Spleen (tissue), 7 donors: ENCODE results near the gene DCAF5.

Source experiments
- POLR2A ChIP-seq, 3 donors: fragments of 450-650 bp; IDR thresholded peaks; one replicate each; pipeline ENCODE4 v1.5.1; 2017; ENCODE audit warnings: antibody characterized with exemption in 3 of 3, mild to moderate bottlenecking in 1 of 3
- POLR2AphosphoS5 ChIP-seq, 3 donors: sonication (generic); formaldehyde crosslinking; IDR thresholded peaks; one replicate each; pipeline ENCODE4 v1.5.1; 2017; ENCODE audit warnings: antibody characterized with exemption in 3 of 3
- TF ChIP-seq, protein P1 (sequence below), 11 experiments: fragments of 200-600 bp in 7 of 11; fragments of 450-650 bp in 4 of 11; sonication (generic) in 4 of 11; IDR thresholded peaks in 8 of 11; conservative IDR thresholded peaks in 3 of 11; 1 replicate in 7 of 11; 2 replicates in 4 of 11; pipeline versions ENCODE4 v1.4.0 to v1.8.0; 2016 to 2021; ENCODE audit warnings: antibody characterized with exemption in 11 of 11, inconsistent platforms in 4 of 11, mild to moderate bottlenecking in 1 of 11
- donor health status: DM: no; HTN: no; CAD: no; lungs with moderate emphysema.
- donor health status: DM: no; HTN: no; CAD: no.
- donor health status: DM: no; HTN: no; CAD: no.

DNA sequence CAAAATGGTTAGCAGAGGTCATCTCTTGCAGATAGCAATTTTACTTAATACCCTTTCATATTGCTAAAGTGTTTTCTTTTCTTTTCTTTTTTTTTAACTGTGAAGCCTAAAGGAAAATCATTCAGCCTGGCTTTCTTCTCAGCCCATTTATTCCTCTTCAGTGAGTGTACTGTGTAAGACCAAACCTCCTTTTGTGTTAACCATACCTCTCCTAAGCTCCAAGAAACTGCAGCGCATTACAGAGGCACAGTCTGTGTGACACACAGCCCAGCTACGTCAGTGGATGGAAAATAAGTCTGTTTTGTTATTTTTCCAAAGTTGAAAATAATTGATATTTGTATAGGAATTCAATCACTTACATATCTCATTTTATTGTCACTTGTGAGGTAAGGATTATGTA, 21.7 kb downstream of the DCAF5 start:
- TF ChIP-seq, protein P1, sequence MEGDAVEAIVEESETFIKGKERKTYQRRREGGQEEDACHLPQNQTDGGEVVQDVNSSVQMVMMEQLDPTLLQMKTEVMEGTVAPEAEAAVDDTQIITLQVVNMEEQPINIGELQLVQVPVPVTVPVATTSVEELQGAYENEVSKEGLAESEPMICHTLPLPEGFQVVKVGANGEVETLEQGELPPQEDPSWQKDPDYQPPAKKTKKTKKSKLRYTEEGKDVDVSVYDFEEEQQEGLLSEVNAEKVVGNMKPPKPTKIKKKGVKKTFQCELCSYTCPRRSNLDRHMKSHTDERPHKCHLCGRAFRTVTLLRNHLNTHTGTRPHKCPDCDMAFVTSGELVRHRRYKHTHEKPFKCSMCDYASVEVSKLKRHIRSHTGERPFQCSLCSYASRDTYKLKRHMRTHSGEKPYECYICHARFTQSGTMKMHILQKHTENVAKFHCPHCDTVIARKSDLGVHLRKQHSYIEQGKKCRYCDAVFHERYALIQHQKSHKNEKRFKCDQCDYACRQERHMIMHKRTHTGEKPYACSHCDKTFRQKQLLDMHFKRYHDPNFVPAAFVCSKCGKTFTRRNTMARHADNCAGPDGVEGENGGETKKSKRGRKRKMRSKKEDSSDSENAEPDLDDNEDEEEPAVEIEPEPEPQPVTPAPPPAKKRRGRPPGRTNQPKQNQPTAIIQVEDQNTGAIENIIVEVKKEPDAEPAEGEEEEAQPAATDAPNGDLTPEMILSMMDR (IDR thresholded peaks at IDR 0.05 in 8 of 11, conservative IDR thresholded peaks at IDR 0.05 in 3 of 11) = no peak
- no peak for TF ChIP-seq POLR2A (IDR thresholded peaks at IDR 0.05)
- TF ChIP-seq POLR2AphosphoS5 (IDR thresholded peaks at IDR 0.05) = no peak
